HG03175 (cell line): ENCODE measurements around the gene AZIN2.
"Not testable (repeated sequence)": the region's sequence is repeated elsewhere in the genome, so short reads cannot be mapped to it uniquely, and the experiment has no call there.

ENCODE experiments used
- ATAC-seq: cut with Tn5 transposase; IDR thresholded peaks from one replicate; pipeline ENCODE4 v1.9.1; 2021; ENCODE audit warnings: mild to moderate bottlenecking, moderate library complexity; ENCODE audit not compliant: unreplicated experiment

Gene AZIN2

DNA sequence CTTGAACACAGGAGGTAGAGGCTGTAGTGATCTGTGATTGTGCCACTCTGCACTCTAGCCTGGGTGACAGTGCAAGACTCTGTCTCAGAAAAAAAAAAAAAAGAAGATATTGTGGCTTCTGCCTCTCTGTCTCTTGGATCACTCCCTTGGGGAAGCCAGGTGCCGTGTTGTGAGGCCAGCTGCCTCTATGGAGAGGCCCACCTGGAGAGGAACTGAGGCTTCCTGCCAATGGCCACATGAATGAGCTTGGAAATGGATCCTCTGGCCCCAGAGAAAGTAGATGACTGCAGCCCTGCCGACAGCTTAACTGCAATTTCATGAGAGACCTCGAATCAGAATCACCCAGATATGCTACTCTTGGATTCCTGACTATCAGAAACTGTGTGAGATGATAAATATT is 24.5 kb upstream of the AZIN2 start:
- no peak for ATAC-seq

GRCh38 chr1:33057095-33057494 is 23.9 kb upstream of the AZIN2 start:
- no peak for ATAC-seq

- no peak for ATAC-seq
Measured at GRCh38 chr1:33060579-33061083, 20.3 kb upstream of the AZIN2 start.

- no peak for ATAC-seq
Measured at GRCh38 chr1:33061834-33062233, 19.1 kb upstream of the AZIN2 start.

DNA sequence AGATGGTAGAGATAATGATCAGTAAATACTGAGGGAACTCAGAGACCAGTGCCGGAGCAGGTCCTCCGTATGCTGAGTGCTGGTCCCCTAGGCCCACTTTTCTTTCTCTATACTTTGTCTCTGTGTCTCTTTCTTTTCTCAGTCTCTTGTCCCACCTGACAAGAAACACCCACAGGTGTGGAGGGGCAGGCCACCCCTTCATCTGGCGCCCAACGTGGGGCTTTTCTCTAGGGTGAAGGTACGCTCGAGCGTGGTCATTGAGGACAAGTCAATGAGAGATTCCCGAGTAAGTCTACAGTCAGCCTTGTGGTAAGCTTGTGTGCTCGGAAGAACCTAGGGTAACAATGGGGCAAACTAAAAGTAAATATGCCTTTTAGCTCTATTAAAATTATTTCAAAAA is 16.7 kb upstream of the AZIN2 start:
- not testable (repeated sequence) for ATAC-seq

DNA sequence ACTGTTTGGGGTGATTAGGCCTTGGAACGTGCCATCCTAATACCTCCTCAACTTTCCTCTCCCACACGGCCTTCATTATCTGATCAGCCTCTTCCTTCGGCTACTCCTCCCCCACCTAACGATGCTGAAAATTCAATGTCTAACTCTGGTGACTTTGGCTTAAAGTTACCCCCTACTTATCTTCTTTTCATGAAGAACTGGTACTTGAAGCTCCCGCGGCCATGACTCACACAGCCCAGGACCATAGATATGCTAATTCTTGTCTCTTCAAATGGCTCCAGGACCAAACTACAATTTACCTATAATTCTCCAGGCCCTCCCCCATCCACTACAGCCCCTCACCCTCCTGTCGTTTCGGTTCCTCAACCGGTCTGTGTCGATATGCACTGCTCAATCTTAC is 15.7 kb upstream of the AZIN2 start:
- ATAC-seq, result no peak

DNA sequence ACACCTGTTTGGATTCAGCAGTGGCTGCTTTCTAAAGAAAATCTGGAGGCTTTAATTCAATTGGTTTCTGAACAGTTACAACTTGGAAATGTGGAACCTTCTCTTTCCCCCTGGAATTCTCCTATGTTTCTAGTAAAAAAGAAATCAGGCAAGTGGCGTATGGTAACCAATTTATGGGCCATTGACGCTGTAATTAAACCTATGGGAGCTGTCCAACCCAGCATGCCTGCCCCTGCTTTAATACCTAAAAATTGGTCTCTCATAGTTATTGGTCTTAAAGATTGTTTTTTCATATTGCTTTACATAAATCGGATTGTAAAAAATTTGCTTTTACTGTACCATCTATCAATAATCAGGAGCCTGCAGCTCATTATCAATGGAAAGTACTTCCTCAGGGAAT is 14.5 kb upstream of the AZIN2 start:
- not testable (repeated sequence) for ATAC-seq

GRCh38 chr1:33068108-33068507 is 12.8 kb upstream of the AZIN2 start:
- ATAC-seq, result not testable (repeated sequence)

DNA sequence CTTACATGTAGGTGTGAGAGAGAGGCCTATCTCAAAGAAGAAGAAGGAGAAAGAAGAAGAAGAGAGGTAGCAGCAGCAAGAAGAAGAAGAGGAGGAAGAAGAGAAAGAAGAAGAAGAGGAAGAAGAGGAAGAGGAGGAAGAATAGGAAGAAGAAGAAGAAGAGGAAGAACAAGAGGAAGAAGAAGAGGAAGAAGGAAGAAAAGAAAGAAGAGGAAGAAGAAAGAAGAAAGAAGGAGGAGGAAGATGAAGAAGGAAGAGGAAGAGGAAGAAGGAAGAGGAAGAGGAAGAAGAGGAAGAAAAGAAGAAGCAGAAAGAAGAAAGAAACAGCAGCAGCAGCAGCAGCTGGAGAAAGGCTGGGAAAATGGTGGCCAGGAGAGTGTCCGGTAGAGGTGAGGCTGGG is 10.3 kb upstream of the AZIN2 start:
- ATAC-seq, result no peak

DNA sequence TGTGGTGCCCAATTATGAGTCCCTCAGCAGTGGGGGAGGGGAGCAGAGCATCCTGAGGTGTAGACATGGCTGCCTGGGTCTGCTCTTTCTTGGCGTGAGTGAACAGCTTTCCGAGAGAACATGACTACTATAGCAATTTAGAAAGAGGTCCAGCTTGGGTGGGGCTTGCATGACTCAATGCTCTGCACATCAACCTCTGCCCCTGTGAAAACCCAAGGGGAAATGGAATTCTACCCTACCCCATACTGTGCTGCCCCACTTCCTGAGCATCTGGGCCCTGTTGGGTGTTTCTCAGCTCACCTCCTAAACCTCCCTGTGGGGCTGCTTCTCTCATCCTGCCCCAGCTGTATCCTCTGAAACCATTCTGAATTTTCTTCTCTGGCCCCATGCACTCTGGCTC is 8.2 kb upstream of the AZIN2 start:
- no peak for ATAC-seq

- no peak for ATAC-seq
Measured at GRCh38 chr1:33074193-33074945, 6.6 kb upstream of the AZIN2 start.

DNA sequence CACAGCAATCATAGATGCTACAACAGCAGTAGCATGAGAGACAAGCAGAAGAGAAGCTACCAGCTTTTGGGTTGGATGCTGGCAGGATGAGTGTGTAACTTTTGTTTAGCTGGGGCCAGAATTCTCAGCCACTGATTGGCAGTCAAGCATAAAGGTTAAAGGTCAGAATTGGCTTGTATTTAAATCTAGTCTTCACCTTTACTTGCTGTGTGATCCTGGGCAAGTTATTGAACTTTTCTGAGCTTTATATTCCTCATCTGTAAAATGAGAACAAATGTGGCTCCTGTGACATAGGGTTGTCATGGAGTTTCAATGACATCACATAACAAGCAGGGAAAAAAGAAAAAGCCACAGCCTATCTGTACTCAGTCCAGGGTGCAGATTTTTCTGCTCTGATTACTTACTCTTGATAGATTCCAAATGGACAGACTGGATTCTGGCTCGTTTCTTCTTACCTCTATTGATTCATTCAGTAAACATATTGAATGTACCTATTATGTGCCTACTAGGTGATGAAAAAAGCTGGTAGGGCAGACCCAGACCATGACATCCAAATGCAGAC is 2.8 kb upstream of the AZIN2 start:
- ATAC-seq, result no peak

GRCh38 chr1:33080373-33080772 is 580 bp upstream of the AZIN2 start:
- no peak for ATAC-seq

- ATAC-seq, result no peak
Measured at GRCh38 chr1:33081554-33082305, 777 bp downstream of the AZIN2 start.

- ATAC-seq, result no peak
Measured at GRCh38 chr1:33082575-33083108, 1.7 kb downstream of the AZIN2 start.

GRCh38 chr1:33085332-33085731 is 4.4 kb downstream of the AZIN2 start:
- no peak for ATAC-seq

GRCh38 chr1:33086384-33086850 is 5.5 kb downstream of the AZIN2 start:
- no peak for ATAC-seq

GRCh38 chr1:33087677-33088076 is 6.7 kb downstream of the AZIN2 start:
- no peak for ATAC-seq

DNA sequence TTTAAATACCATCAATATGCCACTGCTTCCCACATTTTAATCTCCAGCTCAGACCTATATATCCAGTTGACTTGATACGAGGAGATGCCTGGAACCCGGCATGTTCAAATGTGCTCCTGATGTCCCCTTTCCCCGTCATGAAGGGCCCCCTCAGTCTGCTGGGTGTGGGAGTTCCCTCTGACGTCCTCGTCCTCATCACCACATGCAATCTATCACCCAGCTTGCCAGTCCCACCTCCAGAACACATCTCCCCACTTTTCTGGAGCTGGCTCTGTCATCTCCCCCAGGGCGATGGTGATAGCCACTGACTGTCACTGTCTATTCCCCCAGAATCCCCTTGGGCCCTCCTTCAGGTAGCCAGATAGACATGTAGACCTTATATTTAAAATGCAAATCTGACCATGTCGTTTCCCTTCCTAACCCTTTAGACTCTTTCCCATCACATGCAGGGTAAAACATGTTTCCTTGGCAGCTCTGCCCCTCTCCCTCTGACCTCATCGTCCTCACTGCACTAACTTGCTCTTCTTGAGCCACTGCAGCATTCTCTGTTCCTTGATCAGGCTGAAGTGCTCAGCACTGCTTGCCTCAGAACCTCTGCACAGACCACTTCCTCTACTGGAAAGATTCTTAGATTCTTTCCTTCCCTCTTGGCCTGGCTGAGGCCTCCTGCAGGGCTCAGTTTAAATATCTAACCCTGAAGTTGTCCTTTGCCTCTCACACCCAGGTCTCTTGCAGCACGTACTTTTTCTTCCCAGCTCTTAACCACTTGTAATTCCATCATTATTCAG is 7.4 kb downstream of the AZIN2 start:
- ATAC-seq, result no peak

- no peak for ATAC-seq
Measured at GRCh38 chr1:33089457-33089856, 8.5 kb downstream of the AZIN2 start.

DNA sequence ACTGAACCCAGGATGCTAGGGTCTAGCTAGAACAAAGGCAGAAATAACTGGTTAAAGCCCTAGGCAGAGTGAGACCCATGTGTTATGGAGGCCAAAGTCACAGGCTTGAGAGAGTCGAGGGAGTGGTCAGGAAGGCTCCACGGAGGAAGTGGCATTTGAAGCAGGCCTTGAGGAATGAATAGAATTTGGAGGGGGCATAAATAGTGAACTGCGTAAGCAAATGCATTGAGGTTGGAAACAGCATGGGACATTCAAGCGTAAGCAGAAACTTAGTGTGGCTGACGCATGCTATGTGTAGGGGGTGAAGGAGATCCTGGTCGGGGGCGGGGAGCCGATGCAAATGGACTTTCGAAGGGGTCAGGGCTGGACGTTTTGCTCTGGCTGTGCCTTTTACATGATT is 11.5 kb downstream of the AZIN2 start:
- ATAC-seq, result no peak
